ENCODE data around the gene HARBI1.

The HARBI1 gene

DNA sequence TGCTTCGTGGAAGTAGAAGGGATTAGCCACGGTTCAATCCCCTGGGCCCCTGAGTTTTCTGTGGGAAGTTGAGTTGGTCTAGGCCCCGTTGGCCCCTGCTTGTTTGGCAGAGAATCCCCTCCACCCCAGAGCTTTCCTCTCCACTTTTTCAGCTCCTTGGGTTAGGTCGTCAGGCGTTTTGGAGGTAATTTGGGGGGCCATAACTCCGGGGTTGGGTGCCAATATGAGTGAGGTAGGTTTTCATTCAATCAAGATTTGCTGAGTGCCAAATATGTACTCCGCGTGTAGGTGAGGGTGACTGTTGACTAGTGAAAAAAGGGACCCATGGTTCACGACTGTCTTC is 916 bp upstream of the HARBI1 start:
- peaks cover 29% of the 10 kb centered on the region for H3K36me3 ChIP-seq (ENCODE audit: insufficient read depth, insufficient read length, low read length)
- no peaks in the 10 kb centered on the region for H3K9me3 ChIP-seq (ENCODE audit: insufficient read depth, low read length)
- peak overlapping the region; percentile 99 for H3K4me3 ChIP-seq (ENCODE audit: insufficient read length, low read depth)
- no peaks in the 10 kb centered on the region for H3K4me1 ChIP-seq (ENCODE audit: insufficient read depth, insufficient read length)
- H3K27me3 ChIP-seq (ENCODE audit: insufficient read depth, insufficient read length) = no peaks in the 10 kb centered on the region
- peak overlapping the region; percentile 99 for H3K9ac ChIP-seq (ENCODE audit: insufficient read length, low read depth)
- TF ChIP-seq SUZ12 (IDR thresholded peaks at IDR 0.05; ENCODE audit: extremely low read depth, insufficient read depth, insufficient read length) (no peak), YY1 (IDR thresholded peaks at IDR 0.05; ENCODE audit: insufficient read depth, insufficient read length) (no peak), ZNF274 (IDR thresholded peaks at IDR 0.05; ENCODE audit: low read depth, low read length) (no peak)
- no peak for DNase-seq (ENCODE audit: low read depth, low spot score)

DNA sequence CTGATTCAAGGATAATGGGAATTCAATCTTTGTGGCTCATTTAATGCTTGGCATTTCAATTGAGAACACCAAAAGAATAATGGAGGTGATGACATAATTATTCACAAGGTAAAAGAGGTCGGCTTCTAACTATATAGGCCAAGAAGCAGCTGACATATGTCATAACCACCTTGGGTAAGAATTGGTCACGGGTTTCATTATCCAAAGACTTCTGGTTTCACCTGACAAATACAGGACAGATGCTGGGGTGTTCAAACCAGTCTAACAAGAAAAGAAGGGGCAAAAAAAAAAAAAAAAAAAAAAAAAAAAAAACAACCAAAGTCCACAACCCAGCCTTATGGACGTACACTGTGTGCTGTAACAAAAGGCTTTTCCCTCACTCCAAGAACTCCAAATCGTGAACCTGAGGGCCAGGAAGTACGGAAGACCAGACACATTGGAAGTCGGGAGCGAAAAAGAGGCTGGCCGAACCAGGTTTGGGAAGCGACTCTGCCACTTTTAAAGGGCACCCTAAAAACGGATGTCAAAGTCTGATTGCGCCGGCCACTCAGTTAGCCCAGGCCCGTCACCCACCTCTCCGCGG is 385 bp downstream of the HARBI1 start:
- H3K4me1 ChIP-seq (ENCODE audit: insufficient read depth, insufficient read length) = no peaks in the 10 kb centered on the region
- no peak for DNase-seq (ENCODE audit: low read depth, low spot score)

DNA sequence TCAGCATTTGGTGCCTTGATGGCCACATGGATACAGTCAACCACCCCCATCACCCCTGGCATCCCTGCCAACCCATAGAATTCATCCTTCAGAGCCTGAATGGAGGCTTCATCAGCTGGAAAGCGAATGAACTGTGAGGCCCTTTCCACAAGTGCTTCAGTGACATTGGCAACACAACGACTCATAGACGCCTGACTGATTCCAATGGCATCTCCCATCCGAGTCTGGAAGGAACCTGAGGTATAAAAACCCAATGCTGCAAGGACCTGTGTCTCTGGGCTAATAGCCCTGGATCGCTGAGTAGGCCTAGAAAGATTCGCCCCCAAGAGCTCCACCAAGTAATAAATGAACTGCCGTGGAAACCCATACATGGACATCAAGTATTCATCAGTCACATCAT is 1.3 kb downstream of the HARBI1 start:
- Histone ChIP-seq H3K27me3 (ENCODE audit: insufficient read depth, insufficient read length) (no peaks in the 10 kb centered on the region), H3K4me1 (ENCODE audit: insufficient read depth, insufficient read length) (no peaks in the 10 kb centered on the region), H3K9me3 (ENCODE audit: insufficient read depth, low read length) (no peaks in the 10 kb centered on the region), H3K36me3 (ENCODE audit: insufficient read depth, insufficient read length, low read length) (peaks cover 12% of the 10 kb centered on the region), H3K9ac (ENCODE audit: insufficient read length, low read depth) (no peak overlapping the region), H3K4me3 (ENCODE audit: insufficient read length, low read depth) (no peak overlapping the region)
- DNase-seq (ENCODE audit: low read depth, low spot score) = no peak
- TF ChIP-seq ZNF274 (IDR thresholded peaks at IDR 0.05; ENCODE audit: low read depth, low read length) (no peak), SUZ12 (IDR thresholded peaks at IDR 0.05; ENCODE audit: extremely low read depth, insufficient read depth, insufficient read length) (no peak), YY1 (IDR thresholded peaks at IDR 0.05; ENCODE audit: insufficient read depth, insufficient read length) (no peak)

More for the DNA sequence above, 385 bp downstream of the HARBI1 start:
- TF ChIP-seq ZNF274 (IDR thresholded peaks at IDR 0.05; ENCODE audit: low read depth, low read length) (no peak), SUZ12 (IDR thresholded peaks at IDR 0.05; ENCODE audit: extremely low read depth, insufficient read depth, insufficient read length) (no peak), YY1 (IDR thresholded peaks at IDR 0.05; ENCODE audit: insufficient read depth, insufficient read length) (no peak)
- Histone ChIP-seq H3K9me3 (ENCODE audit: insufficient read depth, low read length) (no peaks in the 10 kb centered on the region), H3K4me3 (ENCODE audit: insufficient read length, low read depth) (peak overlapping the region; percentile 99), H3K9ac (ENCODE audit: insufficient read length, low read depth) (peak overlapping the region; percentile 99), H3K27me3 (ENCODE audit: insufficient read depth, insufficient read length) (no peaks in the 10 kb centered on the region), H3K36me3 (ENCODE audit: insufficient read depth, insufficient read length, low read length) (peaks cover 20% of the 10 kb centered on the region)

DNA sequence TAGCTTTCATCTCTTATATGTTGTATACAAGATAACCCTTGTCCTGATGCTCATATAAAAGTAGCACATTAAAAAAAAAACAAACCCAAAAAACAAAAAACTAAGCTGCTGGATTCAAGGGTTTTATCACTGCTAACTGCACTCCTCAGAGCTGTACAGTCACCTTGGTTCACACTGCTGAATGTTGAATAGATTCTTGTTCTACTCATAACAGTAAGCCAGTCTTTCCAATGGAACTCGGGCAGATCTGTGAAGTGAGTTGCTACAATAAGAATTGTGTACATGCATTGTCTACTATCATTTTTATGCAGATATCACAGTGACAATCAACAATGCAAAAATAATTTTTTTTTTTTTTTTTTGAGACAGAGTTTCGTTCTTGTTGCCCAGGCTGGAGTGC is 4.7 kb downstream of the HARBI1 start:
- H3K9me3 ChIP-seq (ENCODE audit: insufficient read depth, low read length) = no peaks in the 10 kb centered on the region
- no peak overlapping the region for H3K4me3 ChIP-seq (ENCODE audit: insufficient read length, low read depth)
- peaks cover 8% of the 10 kb centered on the region for H3K36me3 ChIP-seq (ENCODE audit: insufficient read depth, insufficient read length, low read length)
- TF ChIP-seq SUZ12 (IDR thresholded peaks at IDR 0.05; ENCODE audit: extremely low read depth, insufficient read depth, insufficient read length) = no peak
- no peak for TF ChIP-seq YY1 (IDR thresholded peaks at IDR 0.05; ENCODE audit: insufficient read depth, insufficient read length)
- no peak for TF ChIP-seq ZNF274 (IDR thresholded peaks at IDR 0.05; ENCODE audit: low read depth, low read length)
- no peaks in the 10 kb centered on the region for H3K27me3 ChIP-seq (ENCODE audit: insufficient read depth, insufficient read length)
- H3K9ac ChIP-seq (ENCODE audit: insufficient read length, low read depth) = no peak overlapping the region
- no peak for DNase-seq (ENCODE audit: low read depth, low spot score)
- H3K4me1 ChIP-seq (ENCODE audit: insufficient read depth, insufficient read length) = no peaks in the 10 kb centered on the region

DNA sequence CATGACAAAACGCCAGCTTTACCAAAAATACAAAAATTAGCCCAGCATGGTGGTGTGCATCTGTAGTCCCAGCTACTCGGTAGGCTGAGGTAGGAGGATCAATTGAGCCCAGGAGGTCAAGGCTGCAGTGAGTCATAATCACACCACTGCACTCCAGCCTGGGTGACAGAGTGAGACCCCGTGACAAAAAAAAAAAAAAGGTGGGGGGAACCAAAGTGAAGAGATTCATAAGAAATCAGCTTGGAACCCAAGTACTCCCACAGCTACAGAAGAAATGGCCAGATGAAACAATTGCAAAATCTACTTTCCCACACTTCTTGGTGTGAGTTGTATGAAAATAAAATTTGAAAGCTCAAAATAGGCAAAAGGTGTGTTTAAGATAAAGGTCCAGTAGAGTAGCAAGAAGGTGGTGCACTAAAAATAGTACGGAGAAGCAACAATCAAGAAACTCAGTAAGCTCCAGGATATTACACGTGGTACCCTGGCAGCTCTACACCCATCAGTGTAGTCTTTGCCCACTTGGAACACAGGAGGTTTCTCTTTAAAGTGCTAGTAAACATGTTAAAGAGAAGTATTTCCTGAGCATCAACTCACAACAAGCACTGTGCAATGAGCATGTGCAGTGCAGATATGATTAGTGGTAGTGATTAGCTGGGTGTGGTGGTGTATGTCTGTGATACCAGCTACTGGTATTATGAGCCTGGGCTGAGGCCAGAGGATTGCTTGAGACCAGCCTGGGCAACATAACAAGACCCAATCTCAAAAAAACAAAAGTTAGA is 5.3 kb downstream of the HARBI1 start:
- TF ChIP-seq ZNF274 (IDR thresholded peaks at IDR 0.05; ENCODE audit: low read depth, low read length) (no peak), YY1 (IDR thresholded peaks at IDR 0.05; ENCODE audit: insufficient read depth, insufficient read length) (no peak), SUZ12 (IDR thresholded peaks at IDR 0.05; ENCODE audit: extremely low read depth, insufficient read depth, insufficient read length) (no peak)
- Histone ChIP-seq H3K36me3 (ENCODE audit: insufficient read depth, insufficient read length, low read length) (peaks cover 8% of the 10 kb centered on the region), H3K9ac (ENCODE audit: insufficient read length, low read depth) (no peak overlapping the region), H3K4me3 (ENCODE audit: insufficient read length, low read depth) (no peak overlapping the region), H3K4me1 (ENCODE audit: insufficient read depth, insufficient read length) (no peaks in the 10 kb centered on the region), H3K27me3 (ENCODE audit: insufficient read depth, insufficient read length) (no peaks in the 10 kb centered on the region), H3K9me3 (ENCODE audit: insufficient read depth, low read length) (no peaks in the 10 kb centered on the region)
- no peak for DNase-seq (ENCODE audit: low read depth, low spot score)

DNA sequence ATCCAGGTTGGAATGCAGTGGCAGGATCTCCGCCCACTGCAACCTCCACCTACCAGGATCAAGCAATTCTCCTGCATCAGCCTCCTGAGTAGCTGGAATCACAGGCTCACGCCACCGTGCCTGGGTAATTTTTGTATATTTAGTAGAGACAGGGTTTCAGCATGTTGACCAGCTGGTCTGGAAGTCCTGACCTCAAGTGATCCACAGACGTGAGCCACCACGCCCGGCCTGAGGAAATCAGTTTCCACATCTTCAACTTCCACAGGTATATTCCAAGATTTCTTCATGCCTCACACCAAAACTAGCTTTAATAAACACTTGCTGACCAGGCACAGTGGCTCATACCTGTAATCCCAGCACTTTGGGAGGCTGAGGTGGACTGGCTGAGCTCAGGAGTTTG is 7.6 kb downstream of the HARBI1 start:
- Histone ChIP-seq H3K4me1 (ENCODE audit: insufficient read depth, insufficient read length) (no peaks in the 10 kb centered on the region), H3K36me3 (ENCODE audit: insufficient read depth, insufficient read length, low read length) (peaks cover 8% of the 10 kb centered on the region), H3K9me3 (ENCODE audit: insufficient read depth, low read length) (no peaks in the 10 kb centered on the region), H3K4me3 (ENCODE audit: insufficient read length, low read depth) (no peak overlapping the region), H3K9ac (ENCODE audit: insufficient read length, low read depth) (no peak overlapping the region), H3K27me3 (ENCODE audit: insufficient read depth, insufficient read length) (no peaks in the 10 kb centered on the region)
- DNase-seq (ENCODE audit: low read depth, low spot score) = no peak
- no peak for TF ChIP-seq ZNF274 (IDR thresholded peaks at IDR 0.05; ENCODE audit: low read depth, low read length)
- no peak for TF ChIP-seq SUZ12 (IDR thresholded peaks at IDR 0.05; ENCODE audit: extremely low read depth, insufficient read depth, insufficient read length)
- TF ChIP-seq YY1 (IDR thresholded peaks at IDR 0.05; ENCODE audit: insufficient read depth, insufficient read length) = no peak

DNA sequence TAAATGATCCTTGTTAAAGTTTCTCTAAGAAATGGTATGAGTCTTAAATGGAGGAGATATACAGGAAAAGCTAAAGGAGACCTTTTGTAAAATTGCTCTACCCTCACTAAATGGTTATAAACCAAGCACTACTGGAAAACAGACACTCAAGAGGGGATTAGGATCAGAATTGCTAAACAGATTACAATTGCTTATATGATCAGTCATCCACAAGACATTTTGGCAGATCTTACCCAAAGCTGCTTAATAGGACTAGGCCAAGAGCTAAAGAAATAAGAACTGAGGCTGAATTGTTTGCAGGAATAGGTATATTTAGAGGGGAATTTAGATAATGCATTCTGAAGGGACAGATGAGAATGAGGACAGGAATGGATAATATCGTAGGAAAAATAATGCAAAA is 9.5 kb downstream of the HARBI1 start:
- no peaks in the 10 kb centered on the region for H3K9me3 ChIP-seq (ENCODE audit: insufficient read depth, low read length)
- no peaks in the 10 kb centered on the region for H3K4me1 ChIP-seq (ENCODE audit: insufficient read depth, insufficient read length)
- TF ChIP-seq SUZ12 (IDR thresholded peaks at IDR 0.05; ENCODE audit: extremely low read depth, insufficient read depth, insufficient read length) = no peak
- TF ChIP-seq ZNF274 (IDR thresholded peaks at IDR 0.05; ENCODE audit: low read depth, low read length) = no peak
- TF ChIP-seq YY1 (IDR thresholded peaks at IDR 0.05; ENCODE audit: insufficient read depth, insufficient read length) = no peak
- H3K9ac ChIP-seq (ENCODE audit: insufficient read length, low read depth) = no peak overlapping the region
- peaks cover 15% of the 10 kb centered on the region for H3K36me3 ChIP-seq (ENCODE audit: insufficient read depth, insufficient read length, low read length)
- H3K27me3 ChIP-seq (ENCODE audit: insufficient read depth, insufficient read length) = no peaks in the 10 kb centered on the region
- no peak for DNase-seq (ENCODE audit: low read depth, low spot score)
- no peak overlapping the region for H3K4me3 ChIP-seq (ENCODE audit: insufficient read length, low read depth)

All from NT2/D1 (cell line).